SK-N-SH (cell line): Measurements from ENCODE around the gene RBMS1. TPM values are rescaled to one million over a fixed set of nuclear protein-coding genes. Genes with fewer than 3 reads are reported as not detected.
A peak's percentile ranks its signal among the peaks of the same experiment; 100 is the strongest.

ENCODE experiments used
- CTCF ChIA-PET: fragments of 300-600, 350-600 bp; formaldehyde crosslinking; extraction: SDS; loops from one replicate; lab custom pipeline; 2021; lab: Yijun Ruan, JAX
- POLR2A ChIA-PET: fragments of 350-600 bp; sonication (Branson Sonifier 250); formaldehyde crosslinking; extraction: SDS; loops from one replicate; lab custom pipeline; 2020; ENCODE audit warnings: antibody characterized with exemption, inconsistent platforms; lab: Yijun Ruan, JAX
- DNase-seq: peaks from one replicate; pipeline ENCODE4 v3.0.0; 2012
- H2AFZ ChIP-seq: fragments of 200-600 bp; sonication (generic); 2 replicates; pipeline ENCODE4 v1.8.1; 2016; ENCODE audit warnings: antibody characterized with exemption, mild to moderate bottlenecking, low read depth
- H3F3A ChIP-seq: fragments of 200-600 bp; sonication (generic); replicated peaks from 2 replicates; pipeline ENCODE3; 2016; ENCODE audit warnings: antibody characterized with exemption, mild to moderate bottlenecking; ENCODE audit not compliant: insufficient read depth
- H3K27ac ChIP-seq, 2 experiments: fragments of 200-500 bp in 1 of 2; fragments of 200-600 bp in 1 of 2; sonication (Bioruptor generic) in 1 of 2; sonication (generic), shearing (Covaris generic) in 1 of 2; 2 replicates each; pipeline versions ENCODE4 v1.5.1 to v1.6.1; 2014 to 2016; ENCODE audit warnings: low read depth in 2 of 2, inconsistent platforms in 1 of 2, low read length in 1 of 2, mild to moderate bottlenecking in 1 of 2, mixed read lengths in 1 of 2
- H3K27me3 ChIP-seq: fragments of 200-600 bp; sonication (generic), shearing (Covaris generic); 2 replicates; pipeline ENCODE4 v1.6.1; 2016; ENCODE audit warnings: mixed run types; ENCODE audit not compliant: insufficient read depth
- H3K36me3 ChIP-seq, 2 experiments: fragments of 200-500 bp in 1 of 2; fragments of 200-600 bp in 1 of 2; sonication (Bioruptor generic) in 1 of 2; sonication (generic) in 1 of 2; replicated peaks in 1 of 2; 2 replicates each; pipeline versions ENCODE3 to v1.5.1; 2014 to 2016; ENCODE audit warnings: low read length in 1 of 2, mild to moderate bottlenecking in 1 of 2; ENCODE audit not compliant: insufficient read depth in 2 of 2, control insufficient read depth in 1 of 2
- H3K4me1 ChIP-seq, 2 experiments: fragments of 200-500 bp in 1 of 2; fragments of 200-600 bp in 1 of 2; sonication (Bioruptor generic) in 1 of 2; sonication (generic), shearing (Covaris generic) in 1 of 2; 2 replicates each; pipeline versions ENCODE4 v1.5.1 to v1.6.1; 2014 to 2016; ENCODE audit warnings: low read depth in 1 of 2, low read length in 1 of 2, mixed run types in 1 of 2; ENCODE audit not compliant: insufficient read depth in 2 of 2, control insufficient read depth in 1 of 2
- H3K4me2 ChIP-seq: fragments of 200-600 bp; sonication (generic), shearing (Covaris generic); 2 replicates; pipeline ENCODE4 v1.6.1; 2017; ENCODE audit warnings: mixed run types
- H3K4me3 ChIP-seq, 2 experiments: fragments of 200-500 bp in 1 of 2; fragments of 200-600 bp in 1 of 2; sonication (Bioruptor generic) in 1 of 2; sonication (generic), shearing (Covaris generic) in 1 of 2; 2 replicates each; pipeline versions ENCODE4 v1.5.1 to v1.8.1; 2014 to 2016; ENCODE audit warnings: low read depth in 2 of 2, inconsistent platforms in 1 of 2, low read length in 1 of 2, mild to moderate bottlenecking in 1 of 2, mixed read lengths in 1 of 2, moderate library complexity in 1 of 2
- H3K79me2 ChIP-seq: fragments of 200-600 bp; sonication (generic); 2 replicates; pipeline ENCODE4 v1.8.1; 2017; ENCODE audit warnings: mild to moderate bottlenecking; ENCODE audit not compliant: insufficient read depth
- H3K9ac ChIP-seq: fragments of 200-600 bp; sonication (generic); 2 replicates; pipeline ENCODE4 v1.6.1; 2017; ENCODE audit warnings: mixed run types
- H3K9me2 ChIP-seq: fragments of 200-600 bp; sonication (generic); 2 replicates; pipeline ENCODE4 v1.6.1; 2017; ENCODE audit warnings: mixed run types
- H3K9me3 ChIP-seq: fragments of 200-600 bp; sonication (generic); 2 replicates; pipeline ENCODE4 v1.6.1; 2017; ENCODE audit warnings: mixed run types, mild to moderate bottlenecking, moderate library complexity
- H4K20me1 ChIP-seq: fragments of 200-600 bp; sonication (generic); 2 replicates; pipeline ENCODE4 v1.6.1; 2017; ENCODE audit warnings: mild to moderate bottlenecking, mixed run types; ENCODE audit not compliant: insufficient read depth
- CHD2 ChIP-seq: fragments of 150-350 bp; IDR thresholded peaks from 2 replicates; pipeline ENCODE4 v1.6.1; 2018; ENCODE audit warnings: low read length; ENCODE audit not compliant: partially characterized antibody
- EZH2phosphoT487 ChIP-seq: fragments of 200-600 bp; sonication (generic); IDR thresholded peaks from 2 replicates; pipeline ENCODE4 v1.6.1; 2017; ENCODE audit warnings: low read depth, mixed run types, mild to moderate bottlenecking, antibody characterized with exemption, moderate library complexity, borderline replicate concordance
- GABPA ChIP-seq: IDR thresholded peaks from 2 replicates; pipeline ENCODE4 v1.4.0; 2012; ENCODE audit warnings: low read depth, mild to moderate bottlenecking
- GATA2 ChIP-seq: sonication (generic); formaldehyde crosslinking; IDR thresholded peaks from 2 replicates; pipeline ENCODE4 v1.5.0; 2020; ENCODE audit warnings: mild to moderate bottlenecking, missing genetic modification reagents
- JUND ChIP-seq: IDR thresholded peaks from 2 replicates; pipeline ENCODE4 v1.4.0; 2012
- MEF2A ChIP-seq: IDR thresholded peaks from 2 replicates; pipeline ENCODE4 v1.4.0; 2012; ENCODE audit warnings: low read depth, borderline replicate concordance
- NRF1 ChIP-seq: IDR thresholded peaks from 2 replicates; pipeline ENCODE4 v1.6.1; 2012; ENCODE audit warnings: low read depth, mild to moderate bottlenecking, low read length
- RCOR1 ChIP-seq: fragments of 150-350 bp; IDR thresholded peaks from 2 replicates; pipeline ENCODE4 v1.6.1; 2017; ENCODE audit warnings: antibody characterized with exemption, low read length
- SIN3A ChIP-seq: IDR thresholded peaks from 2 replicates; pipeline ENCODE4 v1.6.1; 2012; ENCODE audit warnings: low read depth, mild to moderate bottlenecking, low read length, moderate library complexity, borderline replicate concordance
- SMC3 ChIP-seq: IDR thresholded peaks from 2 replicates; pipeline ENCODE4 v1.6.1; 2012; ENCODE audit warnings: low read depth, low read length, improper control_type of control experiment
- TAF1 ChIP-seq: IDR thresholded peaks from 2 replicates; pipeline ENCODE4 v1.6.1; 2012; ENCODE audit warnings: low read depth, mild to moderate bottlenecking, low read length, moderate library complexity, borderline replicate concordance
- TCF12 ChIP-seq: IDR thresholded peaks from 2 replicates; pipeline ENCODE4 v1.4.0; 2012
- USF2 ChIP-seq: fragments of 150-350 bp; IDR thresholded peaks from 2 replicates; pipeline ENCODE4 v1.6.1; 2017; ENCODE audit warnings: antibody characterized with exemption, low read length, low read depth, borderline replicate concordance
- WGBS: methylation state at CpG from one replicate; pipeline ENCODE4 v1.1.6; 2017; ENCODE audit warnings: low lambda C conversion rate; 5-methylcytosine and 5-hydroxymethylcytosine counted together
- polyA plus RNA-seq, 3 experiments: library from polyadenylated mRNA; depleted of rRNA; stranded (reverse); fragments of >200 nt; gene quantifications; 2 replicates each; pipeline ENCODE4 v1.2.3, GENCODE V29; 2012
- TF ChIP-seq, protein P1 (sequence below): IDR thresholded peaks from 2 replicates; pipeline ENCODE4 v1.4.0; 2012; ENCODE audit warnings: low read depth, borderline replicate concordance

Gene RBMS1
- polyA plus RNA-seq, 1 of the 3 experiments (the other 2 are of a cell fraction) = 56.5 TPM

DNA sequence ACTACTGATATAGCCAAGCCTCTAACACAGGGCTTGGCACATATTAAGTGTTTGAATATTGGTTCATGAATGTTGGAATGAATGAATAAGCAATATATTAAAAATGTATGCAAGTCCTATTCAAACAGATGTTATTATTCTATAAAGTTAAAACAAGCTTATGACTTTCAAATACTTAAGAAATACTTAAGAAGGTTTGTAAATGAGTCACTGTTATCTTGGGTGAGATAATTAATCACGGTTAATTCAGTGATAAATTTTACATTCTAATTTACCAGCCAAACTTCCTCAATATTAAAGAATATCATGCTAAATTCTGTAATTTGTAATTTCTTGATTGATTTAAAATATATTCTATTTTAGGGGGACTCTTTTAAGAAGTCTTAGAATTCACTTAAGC, 74.8 kb downstream of the RBMS1 start:
- ChIA-PET POLR2A (no interaction called here), CTCF (interaction anchor here (0.9 to 1.5 kb wide), 4 partner anchors 10 to 551 kb away, joined by 3 to 5 read pairs (median 4); no protein-coding TSS in a partner anchor)
- Histone ChIP-seq H3K9me3 (no peaks in the 10 kb centered on the region), H3K36me3 (peaks cover 0 to 12% of the 10 kb centered on the region in 2 experiments), H3K79me2 (peaks cover 64% of the 10 kb centered on the region), H2AFZ (no peak overlapping the region), H3K4me2 (0 out of 2 replicates have a peak overlapping the region, but pooled peaks have one; percentile 61), H3K9ac (no peak overlapping the region), H3K27me3 (no peaks in the 10 kb centered on the region), H3K9me2 (no peaks in the 10 kb centered on the region), H4K20me1 (peaks cover 19% of the 10 kb centered on the region), H3K27ac (peak overlapping the region in 1 of 2 experiments; percentile 61; a peak in 3 of 4 replicates), H3K4me3 (no peak overlapping the region), H3F3A (peaks cover 37% of the 10 kb centered on the region), H3K4me1 (peaks cover 2 to 45% of the 10 kb centered on the region in 2 experiments; a peak in 3 of 4 replicates)
- DNase-seq = no peak
- no peak for TF ChIP-seq CHD2
- TF ChIP-seq GATA2 (CRISPR knock-in tag) = no peak
- no peak for TF ChIP-seq SMC3
- no peak for TF ChIP-seq MEF2A
- no peak for TF ChIP-seq EZH2phosphoT487
- no peak for TF ChIP-seq NRF1
- no peak; the same call in 1 of the 2 replicates for TF ChIP-seq JUND
- no peak for TF ChIP-seq SIN3A
- 22% methylated on average over 1 of the region's 1 CpG for WGBS

DNA sequence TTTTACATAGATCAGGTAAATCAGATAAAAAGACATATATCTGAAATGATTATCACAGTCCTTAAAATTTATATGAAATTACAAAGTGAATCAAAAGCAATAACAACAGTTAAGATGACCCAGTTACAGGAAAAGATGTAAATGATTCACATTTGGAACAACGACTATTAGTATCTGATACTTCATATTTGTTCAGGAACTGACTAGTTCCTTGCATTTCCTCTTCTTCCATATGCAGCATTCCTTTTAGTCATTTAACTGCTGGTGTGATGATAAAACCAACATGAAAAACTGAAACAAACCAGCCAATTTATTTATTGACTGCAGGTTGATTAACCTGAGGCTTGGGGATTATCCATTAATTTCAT, 75.2 kb downstream of the RBMS1 start:
- Histone ChIP-seq H3K4me1 (peaks cover 2 to 45% of the 10 kb centered on the region in 2 experiments; a peak in 3 of 4 replicates), H3K4me3 (0 out of 4 replicates have a peak overlapping the region, but pooled peaks of 1 of the 2 experiments have one; percentile 6), H3K79me2 (peaks cover 64% of the 10 kb centered on the region), H3K27me3 (no peaks in the 10 kb centered on the region), H3K9me3 (no peaks in the 10 kb centered on the region), H4K20me1 (peaks cover 19% of the 10 kb centered on the region), H3K9me2 (no peaks in the 10 kb centered on the region), H2AFZ (no peak overlapping the region), H3K9ac (peak overlapping the region; percentile 14; the same call in 1 of the 2 replicates), H3K36me3 (peaks cover 0 to 12% of the 10 kb centered on the region in 2 experiments), H3K4me2 (peak overlapping the region; percentile 61), H3K27ac (peak overlapping the region in 1 of 2 experiments; percentile 61; a peak in 3 of 4 replicates), H3F3A (peaks cover 37% of the 10 kb centered on the region)
- ChIA-PET POLR2A (no interaction called here), CTCF (interaction anchor here (0.9 to 1.0 kb wide), 3 partner anchors 11 to 308 kb away, joined by 3 to 5 read pairs (median 3); no protein-coding TSS in a partner anchor)
- WGBS = 12% methylated on average over 1 of the region's 1 CpG
- no peak for TF ChIP-seq USF2
- TF ChIP-seq, protein P1, sequence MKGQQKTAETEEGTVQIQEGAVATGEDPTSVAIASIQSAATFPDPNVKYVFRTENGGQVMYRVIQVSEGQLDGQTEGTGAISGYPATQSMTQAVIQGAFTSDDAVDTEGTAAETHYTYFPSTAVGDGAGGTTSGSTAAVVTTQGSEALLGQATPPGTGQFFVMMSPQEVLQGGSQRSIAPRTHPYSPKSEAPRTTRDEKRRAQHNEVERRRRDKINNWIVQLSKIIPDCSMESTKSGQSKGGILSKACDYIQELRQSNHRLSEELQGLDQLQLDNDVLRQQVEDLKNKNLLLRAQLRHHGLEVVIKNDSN = no peak
- peak; percentile 6; the same call in 1 of the 2 replicates for TF ChIP-seq TCF12
- no peak for TF ChIP-seq TAF1
- no peak for TF ChIP-seq GABPA
- TF ChIP-seq RCOR1 = no peak
- no peak for DNase-seq
